IMR-90 (cell line): ENCODE results near the gene RASGRP1. TPM values are rescaled to one million over a fixed set of nuclear protein-coding genes. Genes with fewer than 3 reads are reported as not detected.

Experiments
- ATAC-seq: fragments of 200-7000 bp; cut with Tn5 transposase; 2 replicates; pipeline ENCODE4 v1.9.1; 2020; ENCODE audit warnings: low read depth, mild to moderate bottlenecking, moderate library complexity
- BruUV-seq: library from RNA; stranded (reverse); fragments of 400-500 nt; replicated peaks from 2 replicates; lab custom pipeline; 2021; lab: Mats Ljungman, UMichigan
- CTCF ChIA-PET: fragments of 300-600 bp; formaldehyde crosslinking; extraction: SDS; loops from one replicate; lab custom pipeline; 2021; ENCODE audit warnings: antibody characterized with exemption; lab: Yijun Ruan, JAX
- POLR2A ChIA-PET: fragments of 300-600 bp; sonication (Branson Sonifier 250); formaldehyde crosslinking; loops from one replicate; lab custom pipeline; 2022; ENCODE audit warnings: antibody characterized with exemption; ENCODE audit not compliant: unreplicated experiment; lab: Charles Lee
- DNase-seq: peaks from one replicate; pipeline ENCODE4 v3.0.0; 2013
- H2AFZ ChIP-seq: replicated peaks from 2 replicates; pipeline ENCODE3; 2013; ENCODE audit warnings: low read length, mild to moderate bottlenecking; ENCODE audit not compliant: poor library complexity
- H2AK5ac ChIP-seq: 2 replicates; pipeline ENCODE4 v1.6.1; 2013; ENCODE audit warnings: low read depth, low read length, inconsistent platforms
- H2AK9ac ChIP-seq: replicated peaks from 2 replicates; pipeline ENCODE3; 2013; ENCODE audit warnings: mild to moderate bottlenecking, low read depth, low read length, moderate library complexity; ENCODE audit not compliant: poor library complexity
- H2BK120ac ChIP-seq: 2 replicates; pipeline ENCODE4 v1.6.1; 2013; ENCODE audit warnings: low read depth, low read length, inconsistent platforms
- H2BK15ac ChIP-seq: 3 replicates; pipeline ENCODE4 v1.6.1; 2013; ENCODE audit warnings: low read depth, low read length, inconsistent platforms
- H2BK20ac ChIP-seq: 2 replicates; pipeline ENCODE4 v1.6.1; 2013; ENCODE audit warnings: low read depth, mild to moderate bottlenecking, inconsistent platforms, low read length, moderate library complexity
- H2BK5ac ChIP-seq: 2 replicates; pipeline ENCODE4 v1.6.1; 2013; ENCODE audit warnings: mild to moderate bottlenecking, low read depth, low read length, inconsistent platforms; ENCODE audit not compliant: poor library complexity, severe bottlenecking
- H3K14ac ChIP-seq: replicated peaks from 2 replicates; pipeline ENCODE4 v1.6.1; 2013; ENCODE audit warnings: low read depth, low read length, inconsistent platforms
- H3K18ac ChIP-seq: 2 replicates; pipeline ENCODE4 v1.6.1; 2013; ENCODE audit warnings: low read depth, low read length, control low read depth
- H3K23ac ChIP-seq: 2 replicates; pipeline ENCODE4 v1.6.1; 2013; ENCODE audit warnings: low read depth, low read length, inconsistent platforms
- H3K27ac ChIP-seq: 2 replicates; pipeline ENCODE4 v1.5.1; 2013; ENCODE audit warnings: mild to moderate bottlenecking, control low read depth, low read length; ENCODE audit not compliant: insufficient read depth
- H3K27me3 ChIP-seq: 2 replicates; pipeline ENCODE4 v1.6.1; 2013; ENCODE audit warnings: low read length; ENCODE audit not compliant: control insufficient read depth, insufficient read depth
- H3K36me3 ChIP-seq: 2 replicates; pipeline ENCODE4 v1.6.1; 2013; ENCODE audit warnings: low read length, mixed read lengths; ENCODE audit not compliant: control insufficient read depth, insufficient read depth
- H3K4ac ChIP-seq: 2 replicates; pipeline ENCODE4 v1.6.1; 2013; ENCODE audit warnings: low read depth, low read length, inconsistent platforms
- H3K4me1 ChIP-seq: 2 replicates; pipeline ENCODE4 v1.6.1; 2013; ENCODE audit warnings: low read length, mixed read lengths; ENCODE audit not compliant: control insufficient read depth, insufficient read depth
- H3K4me2 ChIP-seq: 2 replicates; pipeline ENCODE4 v1.6.1; 2013; ENCODE audit warnings: low read depth, mild to moderate bottlenecking, control low read depth, low read length, moderate library complexity
- H3K4me3 ChIP-seq: 2 replicates; pipeline ENCODE4 v1.5.1; 2013; ENCODE audit warnings: low read depth, mild to moderate bottlenecking, control low read depth, low read length, moderate library complexity; ENCODE audit not compliant: insufficient read depth
- H3K56ac ChIP-seq: 2 replicates; pipeline ENCODE4 v1.6.1; 2013; ENCODE audit warnings: low read length, inconsistent platforms; ENCODE audit not compliant: insufficient read depth; ENCODE audit errors: extremely low read depth
- H3K79me1 ChIP-seq, 2 experiments: 2 replicates each; pipeline ENCODE4 v1.6.1; 2013; ENCODE audit warnings: low read length in 2 of 2, inconsistent platforms in 1 of 2, low read depth in 1 of 2
- H3K9ac ChIP-seq: 2 replicates; pipeline ENCODE4 v1.6.1; 2013; ENCODE audit warnings: low read depth, low read length, control low read depth
- H3K9me1 ChIP-seq: 2 replicates; pipeline ENCODE4 v1.6.1; 2013; ENCODE audit warnings: low read length, inconsistent platforms; ENCODE audit not compliant: insufficient read depth
- H3K9me3 ChIP-seq: 2 replicates; pipeline ENCODE4 v1.6.1; 2013; ENCODE audit warnings: low read length; ENCODE audit not compliant: control insufficient read depth, insufficient read depth
- H4K20me1 ChIP-seq: 2 replicates; pipeline ENCODE4 v1.6.1; 2013; ENCODE audit warnings: low read length, inconsistent platforms; ENCODE audit not compliant: insufficient read depth
- H4K5ac ChIP-seq: 2 replicates; pipeline ENCODE4 v1.6.1; 2013; ENCODE audit warnings: mild to moderate bottlenecking, low read depth, low read length, control low read depth
- H4K8ac ChIP-seq, 2 experiments: 2 replicates each; pipeline ENCODE4 v1.6.1; 2013; ENCODE audit warnings: low read depth in 2 of 2, low read length in 2 of 2, control low read depth in 1 of 2, inconsistent platforms in 1 of 2
- H4K91ac ChIP-seq: 2 replicates; pipeline ENCODE4 v1.6.1; 2013; ENCODE audit warnings: low read depth, low read length, inconsistent platforms; ENCODE audit not compliant: insufficient read depth
- FOS ChIP-seq: fragments of 150-350 bp; IDR thresholded peaks from 2 replicates; pipeline ENCODE4 v1.6.1; 2016; ENCODE audit warnings: low read depth, low read length
- MAZ ChIP-seq: IDR thresholded peaks from 2 replicates; pipeline ENCODE4 v1.6.1; 2012; ENCODE audit warnings: low read depth, mild to moderate bottlenecking, low read length, improper control_type of control experiment, moderate library complexity, borderline replicate concordance
- NFE2L2 ChIP-seq: fragments of 150-350 bp; IDR thresholded peaks from 2 replicates; pipeline ENCODE4 v1.6.1; 2016; ENCODE audit warnings: low read depth, mild to moderate bottlenecking, low read length
- RAD21 ChIP-seq: IDR thresholded peaks from 2 replicates; pipeline ENCODE4 v1.6.1; 2012; ENCODE audit warnings: low read length, improper control_type of control experiment
- RCOR1 ChIP-seq: IDR thresholded peaks from 2 replicates; pipeline ENCODE4 v1.6.1; 2012; ENCODE audit warnings: mild to moderate bottlenecking, low read length, improper control_type of control experiment; ENCODE audit not compliant: insufficient replicate concordance
- RFX5 ChIP-seq: IDR thresholded peaks from 2 replicates; pipeline ENCODE4 v1.8.0; 2012; ENCODE audit warnings: low read depth, mild to moderate bottlenecking, low read length, moderate library complexity
- WGBS, 2 experiments: methylation state at CpG; one replicate each; pipeline versions ENCODE4 v1.1.5 to v1.1.7; 2013; ENCODE audit warnings: missing lambda C conversion rate in 2 of 2; ENCODE audit not compliant: insufficient read length in 1 of 2; ENCODE audit errors: extremely low coverage in 2 of 2; 5-methylcytosine and 5-hydroxymethylcytosine counted together
- dilution Hi-C: fragments of 300-500 bp; cut with HindIII; formaldehyde crosslinking; loops from one replicate; pipeline ENCODE4 v1.14.3; 2018; ENCODE audit warnings: low sequenced_read_pairs; ENCODE audit not compliant: unreplicated experiment
- in situ Hi-C: fragments of 300-500 bp; cut with MboI; formaldehyde crosslinking; loops from 3 replicates; pipeline ENCODE4 v1.14.3; 2019; ENCODE audit warnings: low sequenced_read_pairs, inconsistent platforms, mixed read lengths
- intact Hi-C: fragments of 100-400 bp; cut with micrococcal nuclease; formaldehyde crosslinking; loops from 2 replicates; pipeline ENCODE4 v1.10.0; 2022
- polyA plus RNA-seq, 3 experiments: library from polyadenylated mRNA; depleted of rRNA; stranded (reverse); fragments of >200 nt; gene quantifications; 2 replicates each; pipeline ENCODE4 v1.2.3, GENCODE V29; 2012; ENCODE audit warnings: low replicate concordance in 1 of 3
- total RNA-seq: library from RNA; depleted of rRNA; stranded (reverse); fragments of >200 nt; gene quantifications from 2 replicates; pipeline ENCODE4 v1.2.3, GENCODE V29; 2012
- TF ChIP-seq, protein P1 (sequence below): conservative IDR thresholded peaks from 2 replicates; pipeline ENCODE4 v1.5.1; 2012; ENCODE audit warnings: mild to moderate bottlenecking, low read depth, low read length, improper control_type of control experiment

Gene RASGRP1
- total and polyA plus RNA-seq, 2 of the 4 experiments (the other 2 are of a cell fraction) = 1.4 to 3.2 TPM

DNA sequence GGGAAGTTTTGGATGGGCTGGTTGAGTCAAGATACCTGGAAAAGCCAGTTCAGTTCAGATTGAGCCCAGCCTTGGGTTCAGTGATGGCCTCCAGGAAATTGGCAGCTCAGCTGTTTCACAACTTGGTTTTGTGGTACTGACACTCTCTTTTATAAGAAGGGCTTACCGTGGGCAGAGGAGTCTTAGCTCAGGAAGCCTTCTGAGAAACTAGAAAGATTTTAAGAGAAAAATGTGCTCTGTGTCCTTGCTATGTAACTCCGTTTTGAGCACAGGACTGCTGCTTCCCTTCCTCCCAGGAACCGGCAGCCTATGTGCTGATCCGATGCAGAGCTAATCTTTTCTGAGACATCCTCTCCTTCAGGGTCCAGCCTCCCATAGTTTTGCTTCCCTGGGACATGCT is 46.6 kb upstream of the RASGRP1 start:
- H4K8ac ChIP-seq = no peak overlapping the region
- H2AK9ac ChIP-seq = no peak overlapping the region
- dilution Hi-C loops (no loop called here), intact Hi-C loops (no loop called here), in situ Hi-C loops (no loop called here)
- H3K4me3 ChIP-seq = no peak overlapping the region
- BruUV-seq = no TSS peak
- no peaks in the 10 kb centered on the region for H3K9me1 ChIP-seq
- no peak overlapping the region for H4K5ac ChIP-seq
- H4K91ac ChIP-seq = no peak overlapping the region
- no peak overlapping the region for H3K18ac ChIP-seq
- H3K79me1 ChIP-seq = no peaks in the 10 kb centered on the region
- DNase-seq (no peak), ATAC-seq (no peak)
- H2AFZ ChIP-seq = no peak overlapping the region
- WGBS, 2 experiments = no CpG with 5 or more reads among the region's 4 CpGs
- H3K9ac ChIP-seq = no peak overlapping the region
- H2BK5ac ChIP-seq = no peak overlapping the region
- H3K23ac ChIP-seq = no peak overlapping the region
- peaks cover 66% of the 10 kb centered on the region for H3K27me3 ChIP-seq
- H3K56ac ChIP-seq = no peak overlapping the region
- H2BK120ac ChIP-seq = no peak overlapping the region
- H3K9me3 ChIP-seq = no peaks in the 10 kb centered on the region; the same call in 1 of the 2 replicates
- H3K4me2 ChIP-seq = no peak overlapping the region
- no peak overlapping the region for H2BK20ac ChIP-seq
- H4K20me1 ChIP-seq = no peaks in the 10 kb centered on the region
- no peak overlapping the region for H3K14ac ChIP-seq
- H3K36me3 ChIP-seq = no peaks in the 10 kb centered on the region
- no peaks in the 10 kb centered on the region for H3K4me1 ChIP-seq
- TF ChIP-seq, protein P1, sequence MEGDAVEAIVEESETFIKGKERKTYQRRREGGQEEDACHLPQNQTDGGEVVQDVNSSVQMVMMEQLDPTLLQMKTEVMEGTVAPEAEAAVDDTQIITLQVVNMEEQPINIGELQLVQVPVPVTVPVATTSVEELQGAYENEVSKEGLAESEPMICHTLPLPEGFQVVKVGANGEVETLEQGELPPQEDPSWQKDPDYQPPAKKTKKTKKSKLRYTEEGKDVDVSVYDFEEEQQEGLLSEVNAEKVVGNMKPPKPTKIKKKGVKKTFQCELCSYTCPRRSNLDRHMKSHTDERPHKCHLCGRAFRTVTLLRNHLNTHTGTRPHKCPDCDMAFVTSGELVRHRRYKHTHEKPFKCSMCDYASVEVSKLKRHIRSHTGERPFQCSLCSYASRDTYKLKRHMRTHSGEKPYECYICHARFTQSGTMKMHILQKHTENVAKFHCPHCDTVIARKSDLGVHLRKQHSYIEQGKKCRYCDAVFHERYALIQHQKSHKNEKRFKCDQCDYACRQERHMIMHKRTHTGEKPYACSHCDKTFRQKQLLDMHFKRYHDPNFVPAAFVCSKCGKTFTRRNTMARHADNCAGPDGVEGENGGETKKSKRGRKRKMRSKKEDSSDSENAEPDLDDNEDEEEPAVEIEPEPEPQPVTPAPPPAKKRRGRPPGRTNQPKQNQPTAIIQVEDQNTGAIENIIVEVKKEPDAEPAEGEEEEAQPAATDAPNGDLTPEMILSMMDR = no peak
- TF ChIP-seq RCOR1 (no peak), RFX5 (no peak), MAZ (no peak), NFE2L2 (no peak), FOS (no peak), RAD21 (no peak)
- CTCF ChIA-PET = no interaction called here
- POLR2A ChIA-PET = no interaction called here
- no peak overlapping the region for H3K4ac ChIP-seq
- H2BK15ac ChIP-seq = no peak overlapping the region
- no peak overlapping the region for H2AK5ac ChIP-seq
- H3K27ac ChIP-seq = no peak overlapping the region
